Panc1 (cell line): Measurements from ENCODE around the gene ARPIN.

Experiments
- POLR2AphosphoS5 ChIP-seq: IDR thresholded peaks from 2 replicates; pipeline ENCODE4 v1.6.1; 2012; ENCODE audit warnings: mild to moderate bottlenecking, low read depth, low read length, moderate library complexity
- SIN3A ChIP-seq: IDR thresholded peaks from 2 replicates; pipeline ENCODE4 v1.6.1; 2012; ENCODE audit warnings: low read depth, mild to moderate bottlenecking, low read length, moderate library complexity, borderline replicate concordance; ENCODE audit not compliant: insufficient read depth
- TF ChIP-seq, protein P1 (sequence below): fragments of 450-650 bp; IDR thresholded peaks from 2 replicates; pipeline ENCODE4 v1.5.1; 2017; ENCODE audit warnings: mild to moderate bottlenecking
- TF ChIP-seq, protein P2 (sequence below), 2 experiments: IDR thresholded peaks; 2 replicates each; pipeline ENCODE4 v1.6.1; 2011 to 2012; ENCODE audit warnings: low read depth in 2 of 2, control low read depth in 1 of 2, low read length in 1 of 2, mild to moderate bottlenecking in 1 of 2, moderate library complexity in 1 of 2; ENCODE audit not compliant: insufficient read depth in 1 of 2

DNA sequence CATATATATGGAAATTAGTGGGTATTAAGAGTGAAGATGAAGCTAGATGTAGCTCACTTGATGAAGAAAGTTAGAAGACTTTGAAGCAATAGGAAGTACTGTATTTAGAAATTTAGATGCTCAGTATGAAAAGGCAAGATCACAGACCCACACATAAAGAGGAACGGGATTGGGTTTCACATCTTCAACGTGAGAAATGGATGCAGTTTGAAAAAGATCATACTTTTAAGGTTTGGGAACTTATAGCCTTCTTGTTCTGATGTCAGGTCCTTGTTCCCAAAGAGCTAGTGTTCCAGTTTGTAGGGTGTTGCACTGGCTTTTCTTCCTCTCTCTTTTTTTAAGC, 35.7 kb downstream of the ARPIN start:
- TF ChIP-seq, protein P1, sequence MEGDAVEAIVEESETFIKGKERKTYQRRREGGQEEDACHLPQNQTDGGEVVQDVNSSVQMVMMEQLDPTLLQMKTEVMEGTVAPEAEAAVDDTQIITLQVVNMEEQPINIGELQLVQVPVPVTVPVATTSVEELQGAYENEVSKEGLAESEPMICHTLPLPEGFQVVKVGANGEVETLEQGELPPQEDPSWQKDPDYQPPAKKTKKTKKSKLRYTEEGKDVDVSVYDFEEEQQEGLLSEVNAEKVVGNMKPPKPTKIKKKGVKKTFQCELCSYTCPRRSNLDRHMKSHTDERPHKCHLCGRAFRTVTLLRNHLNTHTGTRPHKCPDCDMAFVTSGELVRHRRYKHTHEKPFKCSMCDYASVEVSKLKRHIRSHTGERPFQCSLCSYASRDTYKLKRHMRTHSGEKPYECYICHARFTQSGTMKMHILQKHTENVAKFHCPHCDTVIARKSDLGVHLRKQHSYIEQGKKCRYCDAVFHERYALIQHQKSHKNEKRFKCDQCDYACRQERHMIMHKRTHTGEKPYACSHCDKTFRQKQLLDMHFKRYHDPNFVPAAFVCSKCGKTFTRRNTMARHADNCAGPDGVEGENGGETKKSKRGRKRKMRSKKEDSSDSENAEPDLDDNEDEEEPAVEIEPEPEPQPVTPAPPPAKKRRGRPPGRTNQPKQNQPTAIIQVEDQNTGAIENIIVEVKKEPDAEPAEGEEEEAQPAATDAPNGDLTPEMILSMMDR: no peak
- no peak for TF ChIP-seq POLR2AphosphoS5
- TF ChIP-seq, protein P2, sequence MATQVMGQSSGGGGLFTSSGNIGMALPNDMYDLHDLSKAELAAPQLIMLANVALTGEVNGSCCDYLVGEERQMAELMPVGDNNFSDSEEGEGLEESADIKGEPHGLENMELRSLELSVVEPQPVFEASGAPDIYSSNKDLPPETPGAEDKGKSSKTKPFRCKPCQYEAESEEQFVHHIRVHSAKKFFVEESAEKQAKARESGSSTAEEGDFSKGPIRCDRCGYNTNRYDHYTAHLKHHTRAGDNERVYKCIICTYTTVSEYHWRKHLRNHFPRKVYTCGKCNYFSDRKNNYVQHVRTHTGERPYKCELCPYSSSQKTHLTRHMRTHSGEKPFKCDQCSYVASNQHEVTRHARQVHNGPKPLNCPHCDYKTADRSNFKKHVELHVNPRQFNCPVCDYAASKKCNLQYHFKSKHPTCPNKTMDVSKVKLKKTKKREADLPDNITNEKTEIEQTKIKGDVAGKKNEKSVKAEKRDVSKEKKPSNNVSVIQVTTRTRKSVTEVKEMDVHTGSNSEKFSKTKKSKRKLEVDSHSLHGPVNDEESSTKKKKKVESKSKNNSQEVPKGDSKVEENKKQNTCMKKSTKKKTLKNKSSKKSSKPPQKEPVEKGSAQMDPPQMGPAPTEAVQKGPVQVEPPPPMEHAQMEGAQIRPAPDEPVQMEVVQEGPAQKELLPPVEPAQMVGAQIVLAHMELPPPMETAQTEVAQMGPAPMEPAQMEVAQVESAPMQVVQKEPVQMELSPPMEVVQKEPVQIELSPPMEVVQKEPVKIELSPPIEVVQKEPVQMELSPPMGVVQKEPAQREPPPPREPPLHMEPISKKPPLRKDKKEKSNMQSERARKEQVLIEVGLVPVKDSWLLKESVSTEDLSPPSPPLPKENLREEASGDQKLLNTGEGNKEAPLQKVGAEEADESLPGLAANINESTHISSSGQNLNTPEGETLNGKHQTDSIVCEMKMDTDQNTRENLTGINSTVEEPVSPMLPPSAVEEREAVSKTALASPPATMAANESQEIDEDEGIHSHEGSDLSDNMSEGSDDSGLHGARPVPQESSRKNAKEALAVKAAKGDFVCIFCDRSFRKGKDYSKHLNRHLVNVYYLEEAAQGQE (IDR thresholded peaks at IDR 0.05; ENCODE audit: insufficient read depth in 1 of 2, low read depth in 2 of 2, low read length in 1 of 2): no peak
- no peak for TF ChIP-seq SIN3A
